Common myeloid progenitor, CD34-positive (primary cell): ENCODE results near the gene OASL.

Experiments
- CTCF ChIA-PET: fragments of 350-600 bp; sonication (Branson Sonifier 250); formaldehyde crosslinking; loops from one replicate; lab custom pipeline; 2021; ENCODE audit warnings: antibody characterized with exemption; lab: Charles Lee
- POLR2A ChIA-PET: fragments of 350-600 bp; sonication (Branson Sonifier 250); formaldehyde crosslinking; loops from one replicate; lab custom pipeline; 2021; ENCODE audit warnings: antibody characterized with exemption; lab: Charles Lee
- DNase-seq, 3 donors: peaks; one replicate each; pipeline versions ENCODE4 v3.0.0 to v3.0.0-alpha.2; 2013
- H3K27ac ChIP-seq, 2 experiments: 1 replicate in 1 of 2; 2 replicates in 1 of 2; pipeline ENCODE4 v1.7.0; 2013; ENCODE audit warnings: inconsistent platforms in 2 of 2, low read length in 2 of 2, mild to moderate bottlenecking in 2 of 2, low read depth in 1 of 2, moderate library complexity in 1 of 2; ENCODE audit not compliant: severe bottlenecking in 2 of 2, insufficient read depth in 1 of 2, poor library complexity in 1 of 2
- H3K27me3 ChIP-seq, 5 experiments: replicated peaks in 2 of 5; 1 replicate in 3 of 5; 2 replicates in 2 of 5; pipeline versions ENCODE4 v1.6.1 to v1.7.0; 2013; ENCODE audit warnings: low read length in 4 of 5, mild to moderate bottlenecking in 2 of 5, moderate library complexity in 2 of 5, inconsistent platforms in 1 of 5; ENCODE audit not compliant: insufficient read depth in 5 of 5, control insufficient read depth in 4 of 5
- H3K36me3 ChIP-seq, 4 experiments: 1 replicate in 2 of 4; 2 replicates in 2 of 4; pipeline versions ENCODE4 v1.6.1 to v1.7.0; 2013; ENCODE audit warnings: low read length in 3 of 4, control low read depth in 1 of 4, mild to moderate bottlenecking in 1 of 4; ENCODE audit not compliant: control insufficient read depth in 4 of 4, insufficient read depth in 4 of 4
- H3K4me1 ChIP-seq, 4 experiments: 1 replicate in 3 of 4; 2 replicates in 1 of 4; pipeline versions ENCODE4 v1.6.1 to v1.7.1; 2013; ENCODE audit warnings: low read length in 3 of 4, mild to moderate bottlenecking in 3 of 4, control low read depth in 1 of 4, inconsistent platforms in 1 of 4, moderate library complexity in 1 of 4; ENCODE audit not compliant: control insufficient read depth in 4 of 4, insufficient read depth in 4 of 4; ENCODE audit errors: control extremely low read depth in 1 of 4
- H3K4me3 ChIP-seq, 7 experiments: 1 replicate in 4 of 7; 2 replicates in 3 of 7; pipeline versions ENCODE4 v1.5.1 to v1.7.0; 2013; ENCODE audit warnings: mild to moderate bottlenecking in 7 of 7, low read length in 6 of 7, moderate library complexity in 6 of 7, inconsistent platforms in 2 of 7, low read depth in 2 of 7, control low read depth in 1 of 7; ENCODE audit not compliant: insufficient read depth in 4 of 7, control insufficient read depth in 1 of 7; ENCODE audit errors: extremely low read depth in 1 of 7
- H3K9me3 ChIP-seq, 5 experiments: 1 replicate in 4 of 5; 2 replicates in 1 of 5; pipeline versions ENCODE4 v1.6.1 to v1.7.1; 2013; ENCODE audit warnings: low read length in 4 of 5, mild to moderate bottlenecking in 2 of 5, inconsistent platforms in 1 of 5, low read depth in 1 of 5, moderate library complexity in 1 of 5; ENCODE audit not compliant: control insufficient read depth in 4 of 5, insufficient read depth in 2 of 5; ENCODE audit errors: control extremely low read depth in 1 of 5
- WGBS: methylation state at CpG from one replicate; pipeline ENCODE4 v1.1.5; 2013; ENCODE audit not compliant: insufficient coverage; 5-methylcytosine and 5-hydroxymethylcytosine counted together

Gene OASL

DNA sequence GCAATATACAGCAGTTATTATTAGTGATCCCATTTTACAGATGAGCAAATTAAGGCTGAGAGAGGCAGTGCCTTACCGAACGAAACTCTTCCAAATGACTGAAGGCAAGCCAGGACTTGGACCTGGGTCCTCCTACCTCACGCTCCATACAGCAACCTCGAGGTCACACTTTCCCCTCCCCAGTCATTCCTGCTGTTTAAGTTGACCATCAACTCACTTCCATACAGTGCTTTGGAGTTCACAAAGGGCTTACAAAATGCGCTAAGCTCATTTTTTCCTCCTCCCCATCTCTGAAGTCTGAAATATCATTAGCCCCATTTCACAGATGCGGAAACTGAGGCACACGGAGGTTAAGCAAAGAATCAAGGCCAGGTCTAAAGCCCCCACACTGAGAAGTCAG lies 56.4 kb downstream of the OASL start:
- POLR2A ChIA-PET: no interaction called here

GRCh38 chr12:120981407-120981941 lies 57.6 kb downstream of the OASL start:
- POLR2A ChIA-PET: no interaction called here

More for the DNA sequence above, 56.4 kb downstream of the OASL start:
- no peak overlapping the region for H3K4me3 ChIP-seq
- no peak for DNase-seq
- no peaks in the 10 kb centered on the region for H3K36me3 ChIP-seq
- CTCF ChIA-PET: interaction anchor here (1.5 kb wide), 2 partner anchors 10 to 400 kb away, joined by 5 to 6 read pairs; no protein-coding TSS in a partner anchor
- no peaks in the 10 kb centered on the region for H3K4me1 ChIP-seq
- WGBS: 93% methylated on average over 4 of the region's 7 CpGs
- H3K27ac ChIP-seq: no peak overlapping the region
- H3K9me3 ChIP-seq: no peaks in the 10 kb centered on the region
- H3K27me3 ChIP-seq: no peaks in the 10 kb centered on the region

GRCh38 chr12:120980800-120981368 lies 58.2 kb downstream of the OASL start:
- ChIA-PET POLR2A (no interaction called here), CTCF (interaction anchor here (1.4 to 2.1 kb wide), 4 partner anchors 9 to 398 kb away, joined by 3 to 8 read pairs (median 4); no protein-coding TSS in a partner anchor)
- Histone ChIP-seq H3K27me3 (no peaks in the 10 kb centered on the region), H3K4me1 (no peaks in the 10 kb centered on the region), H3K36me3 (no peaks in the 10 kb centered on the region), H3K27ac (no peak overlapping the region), H3K4me3 (no peak overlapping the region), H3K9me3 (no peaks in the 10 kb centered on the region)
- WGBS: 95% methylated on average over 8 of the region's 13 CpGs
- no peak for DNase-seq

More at GRCh38 chr12:120981407-120981941, 57.6 kb downstream of the OASL start:
- DNase-seq: no peak
- CTCF ChIA-PET: interaction anchor here (1.5 to 2.1 kb wide), 3 partner anchors 10 to 399 kb away, joined by 4 to 8 read pairs (median 5); no protein-coding TSS in a partner anchor
- Histone ChIP-seq H3K27ac (no peak overlapping the region), H3K9me3 (no peaks in the 10 kb centered on the region), H3K27me3 (no peaks in the 10 kb centered on the region), H3K36me3 (no peaks in the 10 kb centered on the region), H3K4me3 (no peak overlapping the region), H3K4me1 (no peaks in the 10 kb centered on the region)
- 97% methylated on average over 5 of the region's 6 CpGs for WGBS

GRCh38 chr12:120979862-120980696 lies 59.0 kb downstream of the OASL start:
- Histone ChIP-seq H3K4me3 (no peak overlapping the region), H3K4me1 (no peaks in the 10 kb centered on the region), H3K9me3 (no peaks in the 10 kb centered on the region), H3K27ac (no peak overlapping the region), H3K27me3 (no peaks in the 10 kb centered on the region), H3K36me3 (no peaks in the 10 kb centered on the region)
- ChIA-PET POLR2A (no interaction called here), CTCF (interaction anchor here (0.6 to 2.1 kb wide), 7 partner anchors 8 to 332 kb away, joined by 3 to 8 read pairs (median 3); no protein-coding TSS in a partner anchor)
- 93% methylated on average over 10 of the region's 11 CpGs for WGBS
- no peak for DNase-seq

- no peak overlapping the region for H3K4me3 ChIP-seq
- WGBS: 95% methylated on average over 7 of the region's 10 CpGs
- no peak for DNase-seq
Measured at GRCh38 chr12:120979220-120979861, 59.7 kb downstream of the OASL start.

GRCh38 chr12:120978296-120979219 lies 60.5 kb downstream of the OASL start, which contains the start of gene HNF1A:
TSS of gene HNF1A (plus strand) at chr12:120978543. CDS start at chr12:120978769, 226 bp downstream.
- H3K36me3 ChIP-seq: no peaks in the 10 kb centered on the region
- CTCF ChIA-PET: interaction anchor here (1.0 to 1.3 kb wide), 2 partner anchors 8 kb away, joined by 3 to 4 read pairs; no protein-coding TSS in a partner anchor
- no peak within 1 kb of the TSS for H3K27ac ChIP-seq
- H3K4me3 ChIP-seq: no peak within 1 kb of the TSS
- H3K27me3 ChIP-seq: no peaks in the 10 kb centered on the region
- no peak for DNase-seq
- WGBS: 96% methylated on average over 29 of the region's 40 CpGs
- H3K4me1 ChIP-seq: no peaks in the 10 kb centered on the region
- POLR2A ChIA-PET: interaction anchor here (1.1 kb wide), 1 partner anchor 397 kb away, joined by 4 read pairs; the partner anchor contains the start of gene POP5
- no peaks in the 10 kb centered on the region for H3K9me3 ChIP-seq

More at GRCh38 chr12:120979220-120979861, 59.7 kb downstream of the OASL start:
- H3K36me3 ChIP-seq: no peaks in the 10 kb centered on the region
- H3K4me1 ChIP-seq: no peaks in the 10 kb centered on the region
- POLR2A ChIA-PET: no interaction called here
- no peaks in the 10 kb centered on the region for H3K27me3 ChIP-seq
- no peaks in the 10 kb centered on the region for H3K9me3 ChIP-seq
- CTCF ChIA-PET: interaction anchor here (0.6 to 1.4 kb wide), 4 partner anchors 9 to 331 kb away, joined by 3 to 4 read pairs (median 3); no protein-coding TSS in a partner anchor
- no peak overlapping the region for H3K27ac ChIP-seq
